B cell (primary cell): ENCODE results near the gene AREL1. TPM values are rescaled to one million over a fixed set of nuclear protein-coding genes. Genes with fewer than 3 reads are reported as not detected.

ENCODE experiments used
- ATAC-seq: fragments of 200-7000 bp; cut with Tn5 transposase; one replicate; pipeline ENCODE4 v1.10.0; 2021; ENCODE audit warnings: low read depth, mild to moderate bottlenecking, moderate number of reproducible peaks, moderate library complexity
- CTCF ChIA-PET: fragments of 350-600 bp; sonication (Branson Sonifier 250); formaldehyde crosslinking; loops from one replicate; lab custom pipeline; 2021; ENCODE audit warnings: antibody characterized with exemption, inconsistent platforms; lab: Charles Lee
- POLR2A ChIA-PET: fragments of 350-600 bp; sonication (Branson Sonifier 250); formaldehyde crosslinking; loops from one replicate; lab custom pipeline; 2021; ENCODE audit warnings: antibody characterized with exemption; lab: Charles Lee
- DNase-seq: peaks from one replicate; pipeline ENCODE4 v3.0.0; 2013
- H2AFZ ChIP-seq: 2 replicates; pipeline ENCODE4 v1.6.1; 2012; ENCODE audit warnings: mild to moderate bottlenecking, low read depth, low read length; ENCODE audit not compliant: insufficient read depth, poor library complexity, severe bottlenecking
- H3K27ac ChIP-seq, 2 donors: 1 replicate in 1 of 2; 2 replicates in 1 of 2; pipeline ENCODE4 v1.5.1; 2012 to 2013; ENCODE audit warnings: low read length in 2 of 2, mild to moderate bottlenecking in 2 of 2, moderate library complexity in 1 of 2
- H3K27me3 ChIP-seq, 4 experiments: fragments of 200-600 bp in 1 of 4; sonication (generic) in 1 of 4; replicated peaks in 1 of 4; 1 replicate in 2 of 4; 2 replicates in 2 of 4; pipeline versions ENCODE4 v1.6.1 to v1.7.0; 2013 to 2016; ENCODE audit warnings: low read length in 3 of 4, mild to moderate bottlenecking in 2 of 4, mixed read lengths in 1 of 4, moderate library complexity in 1 of 4; ENCODE audit not compliant: insufficient read depth in 4 of 4, control insufficient read depth in 3 of 4; ENCODE audit errors: control extremely low read depth in 1 of 4
- H3K36me3 ChIP-seq, 2 experiments: replicated peaks in 1 of 2; 1 replicate in 1 of 2; 2 replicates in 1 of 2; pipeline versions ENCODE4 v1.6.1 to v1.7.1; 2013; ENCODE audit warnings: low read length in 1 of 2; ENCODE audit not compliant: insufficient read depth in 2 of 2, control insufficient read depth in 1 of 2; ENCODE audit errors: control extremely low read depth in 1 of 2, extremely low read depth in 1 of 2
- H3K4me1 ChIP-seq, 2 donors: fragments of 200-600 bp in 1 of 2; sonication (generic) in 1 of 2; 1 replicate in 1 of 2; 2 replicates in 1 of 2; pipeline versions ENCODE4 v1.5.1 to v1.6.1; 2013 to 2017; ENCODE audit warnings: low read length in 2 of 2; ENCODE audit not compliant: control insufficient read depth in 2 of 2, insufficient read depth in 2 of 2
- H3K4me2 ChIP-seq: replicated peaks from 2 replicates; pipeline ENCODE3; 2012; ENCODE audit warnings: mild to moderate bottlenecking, low read depth, low read length; ENCODE audit not compliant: poor library complexity, severe bottlenecking
- H3K4me3 ChIP-seq, 5 experiments: fragments of 200-600 bp in 1 of 5; sonication (generic) in 1 of 5; 1 replicate in 3 of 5; 2 replicates in 2 of 5; pipeline versions ENCODE4 v1.5.1 to v1.7.0; 2011 to 2016; ENCODE audit warnings: low read length in 4 of 5, mild to moderate bottlenecking in 4 of 5, low read depth in 2 of 5, control low read depth in 1 of 5, moderate library complexity in 1 of 5; ENCODE audit not compliant: insufficient read depth in 1 of 5; ENCODE audit errors: control extremely low read depth in 1 of 5, extremely low read depth in 1 of 5
- H3K79me2 ChIP-seq: fragments of 200-600 bp; sonication (generic); one replicate; pipeline ENCODE4 v1.6.0; 2016; ENCODE audit warnings: low read length; ENCODE audit not compliant: control insufficient read depth, insufficient read depth
- H3K9ac ChIP-seq: fragments of 200-600 bp; sonication (generic); 2 replicates; pipeline ENCODE4 v1.6.1; 2017; ENCODE audit warnings: mild to moderate bottlenecking, low read length, moderate library complexity
- H3K9me3 ChIP-seq, 3 donors: one replicate each; pipeline versions ENCODE4 v1.6.1 to v1.7.1; 2013; ENCODE audit warnings: low read length in 2 of 3; ENCODE audit not compliant: control insufficient read depth in 2 of 3, insufficient read depth in 1 of 3; ENCODE audit errors: control extremely low read depth in 1 of 3
- H4K20me1 ChIP-seq: 2 replicates; pipeline ENCODE4 v1.6.0; 2012; ENCODE audit warnings: mild to moderate bottlenecking, low read length; ENCODE audit not compliant: insufficient read depth, control insufficient read depth, poor library complexity, severe bottlenecking
- H3K27ac Mint-ChIP-seq: one replicate; pipeline ENCODE4 v1.8.0; 2021; ENCODE audit warnings: mixed read lengths
- H3K27me3 Mint-ChIP-seq: one replicate; pipeline ENCODE4 v1.8.0; 2021; ENCODE audit warnings: mixed read lengths
- H3K4me1 Mint-ChIP-seq: one replicate; pipeline ENCODE4 v1.8.0; 2021; ENCODE audit warnings: mixed read lengths
- H3K4me3 Mint-ChIP-seq: one replicate; pipeline ENCODE4 v1.8.0; 2021; ENCODE audit warnings: mixed read lengths
- H3K9me3 Mint-ChIP-seq: one replicate; pipeline ENCODE4 v1.8.0; 2022; ENCODE audit warnings: mixed read lengths; ENCODE audit not compliant: insufficient read depth
- CTCF ChIP-seq: fragments of 200-600 bp; IDR thresholded peaks from one replicate; pipeline ENCODE4 v1.8.0; 2022; ENCODE audit warnings: antibody characterized with exemption, mild to moderate bottlenecking
- EZH2 ChIP-seq: IDR thresholded peaks from 2 replicates; pipeline ENCODE4 v1.6.1; 2012; ENCODE audit warnings: borderline replicate concordance, low read depth, mild to moderate bottlenecking, moderate library complexity, low read length; ENCODE audit not compliant: insufficient read depth, poor library complexity, severe bottlenecking
- WGBS: methylation state at CpG from one replicate; pipeline ENCODE4 v1.1.5; 2013; ENCODE audit warnings: missing lambda C conversion rate; ENCODE audit not compliant: insufficient coverage; 5-methylcytosine and 5-hydroxymethylcytosine counted together
- intact Hi-C: fragments of 100-400 bp; cut with micrococcal nuclease; formaldehyde crosslinking; loops from one replicate; pipeline ENCODE4 v1.10.0; 2022
- polyA plus RNA-seq: library from polyadenylated mRNA; depleted of rRNA; stranded (reverse); fragments of >200 nt; gene quantifications from 2 replicates; pipeline ENCODE4 v1.2.3, GENCODE V29; 2012
- total RNA-seq, 2 donors: library from RNA; stranded (reverse); fragments of 120-200 nt in 1 of 2; gene quantifications; 1 replicate in 1 of 2; 2 replicates in 1 of 2; pipeline versions ENCODE4 v1.2.3 to v1.2.4, GENCODE V29; 2013 to 2022

Gene AREL1
- total and polyA plus RNA-seq, 2 donors (not counting 1 experiment from before 2014, with no cell fraction given): 19.2 to 39.4 TPM

GRCh38 chr14:74695406-74695805 lies 17.5 kb downstream of the AREL1 start:
- Histone ChIP-seq H2AFZ (no peak overlapping the region), H3K9me3 (no peaks in the 10 kb centered on the region), H3K4me1 (no peaks in the 10 kb centered on the region), H3K4me3 (no peak overlapping the region), H3K9ac (no peak overlapping the region), H3K4me2 (no peak overlapping the region), H3K27ac (no peak overlapping the region), H4K20me1 (peaks cover 39% of the 10 kb centered on the region), H3K27me3 (no peaks in the 10 kb centered on the region), H3K36me3 (peaks cover 3 to 30% of the 10 kb centered on the region in 2 experiments), H3K79me2 (peaks cover 69% of the 10 kb centered on the region)
- ChIA-PET POLR2A (no interaction called here), CTCF (no interaction called here)
- H3K4me1 Mint-ChIP-seq: peaks cover 2% of the 10 kb centered on the region
- TF ChIP-seq EZH2: no peak
- TF ChIP-seq CTCF: no peak
- H3K9me3 Mint-ChIP-seq: no peaks in the 10 kb centered on the region
- no peak overlapping the region for H3K4me3 Mint-ChIP-seq
- no peak for ATAC-seq
- intact Hi-C loops: no loop called here
- WGBS: 82% methylated on average over 2 of the region's 4 CpGs
- no peaks in the 10 kb centered on the region for H3K27me3 Mint-ChIP-seq
- no peak overlapping the region for H3K27ac Mint-ChIP-seq
- no peak for DNase-seq

DNA sequence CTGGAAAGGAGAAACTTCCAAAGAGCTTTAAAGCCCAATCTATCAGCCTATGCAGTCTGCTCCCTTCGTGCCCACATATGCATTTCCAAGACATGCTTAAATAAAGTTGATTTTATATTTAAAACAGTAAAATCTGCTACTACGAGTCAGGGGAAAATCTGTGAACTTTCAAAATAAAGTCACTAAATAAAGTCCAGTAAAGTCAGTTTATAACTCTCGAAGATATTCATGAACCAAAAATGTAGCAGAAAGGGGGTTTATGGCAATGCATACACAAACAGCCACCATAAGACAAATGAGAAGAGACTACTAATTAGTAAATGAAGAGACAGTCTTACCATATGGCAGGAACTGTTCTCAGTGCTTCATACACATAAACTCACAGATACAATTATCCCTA lies 19.7 kb downstream of the AREL1 start:
- H3K4me3 ChIP-seq: no peak overlapping the region
- peaks cover 49% of the 10 kb centered on the region for H3K79me2 ChIP-seq
- intact Hi-C loops: no loop called here
- H2AFZ ChIP-seq: no peak overlapping the region
- H3K9ac ChIP-seq: no peak overlapping the region
- POLR2A ChIA-PET: no interaction called here
- DNase-seq: no peak
- H3K4me3 Mint-ChIP-seq: no peak overlapping the region
- no peaks in the 10 kb centered on the region for H3K4me1 ChIP-seq
- no peak overlapping the region for H3K27ac ChIP-seq
- ATAC-seq: no peak
- H3K4me1 Mint-ChIP-seq: no peaks in the 10 kb centered on the region
- H3K27me3 ChIP-seq: no peaks in the 10 kb centered on the region
- TF ChIP-seq EZH2 (no peak), CTCF (no peak)
- H3K9me3 ChIP-seq: no peaks in the 10 kb centered on the region
- no peaks in the 10 kb centered on the region for H3K9me3 Mint-ChIP-seq
- peaks cover 37% of the 10 kb centered on the region for H4K20me1 ChIP-seq
- no CpG with 5 or more reads among the region's 3 CpGs for WGBS
- no peaks in the 10 kb centered on the region for H3K27me3 Mint-ChIP-seq
- no peak overlapping the region for H3K27ac Mint-ChIP-seq
- CTCF ChIA-PET: no interaction called here
- peaks cover 5 to 33% of the 10 kb centered on the region in 2 experiments for H3K36me3 ChIP-seq
- H3K4me2 ChIP-seq: no peak overlapping the region
